Measurements from ENCODE around the gene LCN15.

- TF ChIP-seq CTCF (IDR thresholded peaks at IDR 0.05; ENCODE audit: poor library complexity, severe bottlenecking) = no peak
- no peak for TF ChIP-seq POLR2AphosphoS5 (IDR thresholded peaks at IDR 0.05)
- no peak for TF ChIP-seq EZH2 (IDR thresholded peaks at IDR 0.05; ENCODE audit: borderline replicate concordance, insufficient read depth, low read length, poor library complexity, severe bottlenecking)
- TF ChIP-seq REST (IDR thresholded peaks at IDR 0.05; ENCODE audit: borderline replicate concordance) = no peak
- TF ChIP-seq RAD21 (conservative IDR thresholded peaks at IDR 0.05) = no peak
- TF ChIP-seq EP300 (conservative IDR thresholded peaks at IDR 0.05; ENCODE audit: poor library complexity, severe bottlenecking) = no peak
- TF ChIP-seq MXI1 (conservative IDR thresholded peaks at IDR 0.05; ENCODE audit: poor library complexity, severe bottlenecking) = no peak
Measured at GRCh38 chr9:136742591-136743391, 21.5 kb downstream of the LCN15 start, which contains the start of gene LCN10.
